OCI-LY1 (cell line): Measurements from ENCODE around the gene BBX.

Experiments used
- H2AFZ ChIP-seq: fragments of 200-600 bp; sonication (generic), shearing (Covaris generic); 2 replicates; pipeline ENCODE4 v1.6.0; 2014; ENCODE audit warnings: antibody characterized with exemption, mild to moderate bottlenecking, low read length
- H3F3A ChIP-seq: fragments of 200-600 bp; sonication (generic), shearing (Covaris generic); 2 replicates; pipeline ENCODE4 v1.6.0; 2014; ENCODE audit warnings: mild to moderate bottlenecking, antibody characterized with exemption, low read length, moderate library complexity; ENCODE audit not compliant: insufficient read depth
- H3K27ac ChIP-seq: fragments of 200-600 bp; sonication (generic); 2 replicates; pipeline ENCODE4 v1.5.1; 2014; ENCODE audit warnings: low read length, mixed run types, mild to moderate bottlenecking, low read depth; ENCODE audit not compliant: poor library complexity, severe bottlenecking
- H3K27me3 ChIP-seq: fragments of 200-600 bp; sonication (generic); 2 replicates; pipeline ENCODE4 v1.6.0; 2014; ENCODE audit warnings: antibody characterized with exemption, mild to moderate bottlenecking, low read length, moderate library complexity; ENCODE audit not compliant: insufficient read depth
- H3K36me3 ChIP-seq: fragments of 200-600 bp; sonication (generic); 2 replicates; pipeline ENCODE4 v1.6.1; 2014; ENCODE audit warnings: mild to moderate bottlenecking, antibody characterized with exemption, low read length, moderate library complexity, mixed read lengths; ENCODE audit not compliant: insufficient read depth
- H3K4me1 ChIP-seq: fragments of 200-600 bp; sonication (generic); 2 replicates; pipeline ENCODE4 v1.5.1; 2014; ENCODE audit warnings: mild to moderate bottlenecking, low read length, moderate library complexity; ENCODE audit not compliant: insufficient read depth, severe bottlenecking
- H3K4me2 ChIP-seq: fragments of 200-600 bp; sonication (generic), shearing (Covaris generic); 2 replicates; pipeline ENCODE4 v1.6.1; 2014; ENCODE audit warnings: low read length
- H3K4me3 ChIP-seq: fragments of 200-600 bp; sonication (generic); 2 replicates; pipeline ENCODE4 v1.5.1; 2014; ENCODE audit warnings: low read length, low read depth, mild to moderate bottlenecking, mixed read lengths; ENCODE audit not compliant: poor library complexity, severe bottlenecking
- H3K79me2 ChIP-seq: fragments of 200-600 bp; shearing (Covaris generic); 2 replicates; pipeline ENCODE4 v1.6.1; 2016; ENCODE audit warnings: mixed run types, low read length, mixed read lengths; ENCODE audit not compliant: insufficient read depth
- H3K9ac ChIP-seq: fragments of 200-600 bp; sonication (generic), shearing (Covaris generic); 2 replicates; pipeline ENCODE4 v1.6.1; 2014; ENCODE audit warnings: mild to moderate bottlenecking, low read length, mixed read lengths
- H3K9me2 ChIP-seq: fragments of 200-600 bp; sonication (generic), shearing (Covaris generic); 2 replicates; pipeline ENCODE4 v1.6.1; 2014; ENCODE audit warnings: low read depth, mild to moderate bottlenecking, low read length, mixed read lengths
- H3K9me3 ChIP-seq: fragments of 200-600 bp; shearing (Covaris generic); 2 replicates; pipeline ENCODE4 v1.6.1; 2014; ENCODE audit warnings: low read length, mixed read lengths
- H4K20me1 ChIP-seq: fragments of 200-600 bp; sonication (generic), shearing (Covaris generic); 2 replicates; pipeline ENCODE4 v1.6.0; 2016; ENCODE audit warnings: mild to moderate bottlenecking, low read length; ENCODE audit not compliant: insufficient read depth
- CTCF ChIP-seq: fragments of 200-600 bp; sonication (generic), shearing (Covaris generic); IDR thresholded peaks from 2 replicates; pipeline ENCODE4 v1.5.1; 2017; ENCODE audit warnings: mild to moderate bottlenecking, antibody characterized with exemption, low read length, moderate library complexity, mixed read lengths
- EZH2 ChIP-seq: fragments of 200-600 bp; sonication (generic), shearing (Covaris generic); IDR thresholded peaks from 2 replicates; pipeline ENCODE4 v1.8.0; 2017; ENCODE audit warnings: borderline replicate concordance, mixed run types, mild to moderate bottlenecking, antibody characterized with exemption, low read length, moderate library complexity, mixed read lengths

BBX gene

GRCh38 chr3:107845380-107846278, 322.9 kb downstream of the BBX start:
- Histone ChIP-seq H3K36me3 (no peaks in the 10 kb centered on the region), H3K9me3 (no peaks in the 10 kb centered on the region), H3K9me2 (no peaks in the 10 kb centered on the region), H3K27me3 (no peaks in the 10 kb centered on the region; the same call in 1 of the 2 replicates), H3K4me3 (no peak overlapping the region), H2AFZ (no peak overlapping the region), H3K9ac (no peak overlapping the region), H3K4me2 (no peak overlapping the region), H3F3A (no peaks in the 10 kb centered on the region), H3K27ac (no peak overlapping the region), H3K79me2 (no peaks in the 10 kb centered on the region), H4K20me1 (no peaks in the 10 kb centered on the region), H3K4me1 (no peaks in the 10 kb centered on the region)
- TF ChIP-seq CTCF (no peak), EZH2 (no peak)

- H4K20me1 ChIP-seq, result no peaks in the 10 kb centered on the region
- H3F3A ChIP-seq, result no peaks in the 10 kb centered on the region
- H2AFZ ChIP-seq, result no peak overlapping the region
- no peaks in the 10 kb centered on the region for H3K4me1 ChIP-seq
- TF ChIP-seq EZH2, result no peak
- TF ChIP-seq CTCF, result peak; percentile 83
- H3K36me3 ChIP-seq, result no peaks in the 10 kb centered on the region
- no peak overlapping the region for H3K4me2 ChIP-seq
- no peaks in the 10 kb centered on the region; the same call in 1 of the 2 replicates for H3K27me3 ChIP-seq
- no peaks in the 10 kb centered on the region for H3K79me2 ChIP-seq
- no peaks in the 10 kb centered on the region for H3K9me3 ChIP-seq
- H3K4me3 ChIP-seq, result no peak overlapping the region
- no peaks in the 10 kb centered on the region for H3K9me2 ChIP-seq
- no peak overlapping the region for H3K27ac ChIP-seq
- H3K9ac ChIP-seq, result no peak overlapping the region
Observed at GRCh38 chr3:107846279-107846852, 323.6 kb downstream of the BBX start.

- Histone ChIP-seq H3K9me2 (no peaks in the 10 kb centered on the region), H3K4me2 (no peak overlapping the region), H3K4me3 (no peak overlapping the region), H3K27me3 (no peaks in the 10 kb centered on the region; the same call in 1 of the 2 replicates), H3K36me3 (no peaks in the 10 kb centered on the region), H3F3A (no peaks in the 10 kb centered on the region), H4K20me1 (no peaks in the 10 kb centered on the region), H3K9ac (no peak overlapping the region), H2AFZ (no peak overlapping the region), H3K27ac (no peak overlapping the region), H3K9me3 (no peaks in the 10 kb centered on the region), H3K79me2 (no peaks in the 10 kb centered on the region), H3K4me1 (no peaks in the 10 kb centered on the region)
- TF ChIP-seq CTCF, result no peak
- TF ChIP-seq EZH2, result no peak
Observed at GRCh38 chr3:107847791-107848190, 325.0 kb downstream of the BBX start.
